Upper lobe of right lung (tissue), 1 donor: ENCODE results near the gene C12orf75. TPM values are rescaled to one million over a fixed set of nuclear protein-coding genes. Genes with fewer than 3 reads are reported as not detected.

ENCODE experiments used
- ATAC-seq: fragments of 200-7000 bp; cut with Tn5 transposase; one replicate; pipeline ENCODE4 v1.9.1; 2020; ENCODE audit warnings: mild to moderate bottlenecking, moderate library complexity
- DNase-seq: peaks from one replicate; pipeline ENCODE4 v3.0.0-alpha.2; 2020
- H3K27ac ChIP-seq: fragments of 200-600 bp; one replicate; pipeline ENCODE4 v1.8.0; 2022
- H3K27me3 ChIP-seq: fragments of 200-600 bp; one replicate; pipeline ENCODE4 v1.8.0; 2022; ENCODE audit warnings: mild to moderate bottlenecking
- H3K36me3 ChIP-seq: fragments of 200-600 bp; one replicate; pipeline ENCODE4 v1.8.0; 2022
- H3K4me1 ChIP-seq: fragments of 200-600 bp; one replicate; pipeline ENCODE4 v1.8.0; 2022
- H3K4me3 ChIP-seq: fragments of 200-600 bp; one replicate; pipeline ENCODE4 v1.8.0; 2022; ENCODE audit warnings: mild to moderate bottlenecking
- H3K9me3 ChIP-seq: fragments of 200-600 bp; one replicate; pipeline ENCODE4 v1.8.0; 2022
- intact Hi-C: fragments of 100-400 bp; cut with DNase I; formaldehyde crosslinking; loops from one replicate; pipeline ENCODE4 v1.11.0; 2022
- total RNA-seq: library from RNA; stranded (reverse); fragmentation: NEBNext Ultra II Directional; extraction: Animal tissue kit (Norgen Biotek cat#: 25700); gene quantifications from one replicate; pipeline ENCODE4 v1.2.1, GENCODE V29; 2021
- TF ChIP-seq, protein P1 (sequence below): fragments of 200-600 bp; IDR thresholded peaks from one replicate; pipeline ENCODE4 v1.8.0; 2022; ENCODE audit warnings: antibody characterized with exemption
- donor health status: DM: no; HTN: yes; CAD: no; lungs with severe emphysema.

Gene C12orf75
- total RNA-seq, 1 donor from 2014 or later, result 5.9 TPM

DNA sequence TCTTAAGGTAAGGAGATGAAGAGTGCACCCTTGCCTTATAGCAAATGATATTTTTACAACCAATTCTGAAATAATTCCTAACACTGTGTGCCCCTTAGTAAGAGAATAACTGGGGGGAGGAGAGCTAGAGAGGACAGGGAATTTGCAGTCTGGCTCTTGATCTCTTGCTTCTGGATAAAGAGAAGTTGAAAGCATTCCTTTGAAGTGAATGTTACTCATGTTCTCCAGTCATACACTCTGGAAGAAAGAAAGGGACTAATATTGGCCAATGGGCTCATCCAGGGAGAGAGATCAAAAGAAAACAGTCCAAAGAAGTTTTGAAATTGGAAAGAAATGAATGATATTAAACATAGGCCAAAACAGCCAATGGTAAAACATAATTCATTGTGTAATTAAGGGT, 25.3 kb downstream of the C12orf75 start:
- Histone ChIP-seq H3K27ac (no peak overlapping the region), H3K4me3 (no peak overlapping the region), H3K9me3 (no peaks in the 10 kb centered on the region), H3K4me1 (no peaks in the 10 kb centered on the region), H3K36me3 (no peaks in the 10 kb centered on the region), H3K27me3 (no peaks in the 10 kb centered on the region)
- ATAC-seq, result no peak
- TF ChIP-seq, protein P1, sequence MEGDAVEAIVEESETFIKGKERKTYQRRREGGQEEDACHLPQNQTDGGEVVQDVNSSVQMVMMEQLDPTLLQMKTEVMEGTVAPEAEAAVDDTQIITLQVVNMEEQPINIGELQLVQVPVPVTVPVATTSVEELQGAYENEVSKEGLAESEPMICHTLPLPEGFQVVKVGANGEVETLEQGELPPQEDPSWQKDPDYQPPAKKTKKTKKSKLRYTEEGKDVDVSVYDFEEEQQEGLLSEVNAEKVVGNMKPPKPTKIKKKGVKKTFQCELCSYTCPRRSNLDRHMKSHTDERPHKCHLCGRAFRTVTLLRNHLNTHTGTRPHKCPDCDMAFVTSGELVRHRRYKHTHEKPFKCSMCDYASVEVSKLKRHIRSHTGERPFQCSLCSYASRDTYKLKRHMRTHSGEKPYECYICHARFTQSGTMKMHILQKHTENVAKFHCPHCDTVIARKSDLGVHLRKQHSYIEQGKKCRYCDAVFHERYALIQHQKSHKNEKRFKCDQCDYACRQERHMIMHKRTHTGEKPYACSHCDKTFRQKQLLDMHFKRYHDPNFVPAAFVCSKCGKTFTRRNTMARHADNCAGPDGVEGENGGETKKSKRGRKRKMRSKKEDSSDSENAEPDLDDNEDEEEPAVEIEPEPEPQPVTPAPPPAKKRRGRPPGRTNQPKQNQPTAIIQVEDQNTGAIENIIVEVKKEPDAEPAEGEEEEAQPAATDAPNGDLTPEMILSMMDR, result no peak
- no peak for DNase-seq
- intact Hi-C loops, result no loop called here

DNA sequence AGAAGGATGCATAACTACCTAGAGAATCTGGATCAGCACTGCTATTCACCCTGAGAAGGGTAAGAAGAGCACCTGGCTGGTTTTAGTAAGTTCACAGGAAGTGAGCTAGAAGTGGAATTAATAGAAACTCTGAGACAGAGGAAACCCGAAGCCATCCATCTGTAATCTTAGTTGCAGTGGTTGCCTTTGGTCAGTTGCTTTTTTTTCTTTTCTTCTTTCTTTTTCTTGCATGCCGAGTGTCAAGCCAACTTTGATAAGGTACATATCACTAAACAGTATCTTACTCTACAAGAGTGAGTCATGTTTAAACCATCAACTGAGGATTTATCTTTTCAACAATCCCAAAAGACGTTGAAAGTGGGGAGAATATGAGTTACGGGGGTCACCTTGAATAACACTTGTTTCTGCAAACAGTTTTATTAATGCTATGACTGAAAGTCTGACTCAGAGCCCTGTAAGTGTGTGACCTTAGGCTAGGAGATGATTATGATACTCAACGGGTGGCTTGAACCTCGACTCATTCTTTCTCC, 26.7 kb downstream of the C12orf75 start:
- DNase-seq (no peak), ATAC-seq (no peak)
- H3K27me3 ChIP-seq, result no peaks in the 10 kb centered on the region
- H3K4me1 ChIP-seq, result no peaks in the 10 kb centered on the region
- no peaks in the 10 kb centered on the region for H3K36me3 ChIP-seq
- TF ChIP-seq, protein P1, result no peak
- intact Hi-C loops, result no loop called here
- no peaks in the 10 kb centered on the region for H3K9me3 ChIP-seq
- H3K27ac ChIP-seq, result no peak overlapping the region
- no peak overlapping the region for H3K4me3 ChIP-seq

DNA sequence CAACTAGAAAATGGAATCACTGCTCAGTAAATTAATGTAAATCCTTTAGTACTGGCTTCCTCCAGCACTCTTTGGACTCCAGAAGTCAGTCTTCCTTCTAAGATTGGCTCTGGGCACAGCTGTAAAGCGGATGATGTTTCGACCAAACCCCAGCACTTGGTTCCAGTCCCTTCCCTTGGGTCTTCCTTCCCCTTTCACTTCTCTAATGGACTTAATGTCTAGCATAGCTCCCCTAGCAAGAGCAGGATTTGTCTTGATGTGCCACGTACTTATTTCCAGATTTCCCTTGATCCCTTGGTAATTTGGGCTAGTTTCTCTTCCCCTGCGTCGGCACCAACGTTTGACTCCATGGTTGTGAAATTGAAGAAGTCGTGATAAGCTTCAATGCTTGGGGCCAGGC, 28.3 kb downstream of the C12orf75 start:
- TF ChIP-seq, protein P1, result no peak
- Histone ChIP-seq H3K4me3 (no peak overlapping the region), H3K27ac (no peak overlapping the region), H3K27me3 (no peaks in the 10 kb centered on the region), H3K36me3 (no peaks in the 10 kb centered on the region), H3K9me3 (no peaks in the 10 kb centered on the region), H3K4me1 (no peaks in the 10 kb centered on the region)
- ATAC-seq (peak; percentile 66), DNase-seq (no peak)
- intact Hi-C loops, result no loop called here

DNA sequence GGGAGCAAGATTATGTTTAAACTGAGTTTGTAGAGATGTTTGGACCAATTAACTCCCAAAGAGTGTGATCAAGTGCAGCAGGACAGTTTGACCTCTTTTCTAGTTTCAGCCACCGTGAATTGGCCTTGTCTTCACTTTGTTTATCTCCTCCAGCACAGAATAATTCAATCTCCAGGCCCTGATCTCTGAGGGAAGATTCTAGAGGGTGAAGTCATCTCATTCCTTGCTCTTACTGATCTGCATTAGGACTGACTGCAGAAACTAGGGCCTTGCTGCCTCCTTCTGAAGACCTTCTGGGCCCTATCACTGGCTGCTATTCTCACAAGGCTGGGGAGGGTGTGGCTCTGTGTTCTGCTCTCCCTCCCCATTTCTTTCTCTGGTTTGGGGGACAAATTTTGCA, 29.4 kb downstream of the C12orf75 start:
- Histone ChIP-seq H3K4me1 (no peaks in the 10 kb centered on the region), H3K9me3 (no peaks in the 10 kb centered on the region), H3K4me3 (no peak overlapping the region), H3K27me3 (no peaks in the 10 kb centered on the region), H3K27ac (no peak overlapping the region), H3K36me3 (no peaks in the 10 kb centered on the region)
- DNase-seq, result no peak
- intact Hi-C loops, result no loop called here
- TF ChIP-seq, protein P1, result no peak
- ATAC-seq, result no peak

DNA sequence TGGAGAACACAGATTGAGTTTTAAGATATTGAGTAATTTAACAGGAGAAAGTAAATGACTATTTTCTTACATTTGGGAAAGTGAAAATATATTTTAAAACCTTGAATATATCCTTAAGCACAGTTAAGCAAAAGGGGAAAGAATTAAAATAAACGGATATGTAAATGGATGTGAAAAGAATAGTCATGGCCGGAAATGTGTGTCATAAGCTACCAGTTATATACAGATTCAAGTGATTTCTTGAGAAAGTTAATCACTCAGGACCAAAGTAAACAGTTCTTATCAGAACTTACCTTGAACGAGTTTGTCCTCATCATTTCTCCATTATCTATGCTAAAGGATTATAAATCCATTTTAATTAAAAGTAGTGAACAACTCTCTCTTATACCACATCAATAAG, 33.4 kb downstream of the C12orf75 start:
- Histone ChIP-seq H3K9me3 (no peaks in the 10 kb centered on the region), H3K4me1 (no peaks in the 10 kb centered on the region), H3K27me3 (no peaks in the 10 kb centered on the region), H3K36me3 (no peaks in the 10 kb centered on the region), H3K27ac (no peak overlapping the region), H3K4me3 (no peak overlapping the region)
- intact Hi-C loops, result no loop called here
- ATAC-seq (no peak), DNase-seq (no peak)
- TF ChIP-seq, protein P1, result no peak

DNA sequence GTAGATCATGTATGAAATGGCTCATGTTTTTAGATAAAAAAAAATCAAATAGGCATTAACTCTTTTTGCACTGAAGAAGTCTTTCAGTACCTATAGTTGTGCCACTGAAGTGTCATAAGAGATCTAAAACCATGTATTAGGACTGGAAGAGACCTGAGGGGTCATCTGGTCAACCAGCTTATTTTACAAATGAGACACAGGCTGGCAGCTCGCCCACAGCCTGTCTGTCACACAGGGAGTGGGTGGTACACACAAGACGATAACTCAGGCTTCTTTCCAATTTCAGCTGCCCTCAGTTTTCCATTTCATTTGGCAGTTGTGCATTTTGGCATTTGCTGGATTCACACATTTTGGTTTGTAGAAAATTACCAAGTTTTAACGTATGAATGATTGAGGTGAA, 34.7 kb downstream of the C12orf75 start:
- intact Hi-C loops, result no loop called here
- H3K4me1 ChIP-seq, result no peaks in the 10 kb centered on the region
- TF ChIP-seq, protein P1, result no peak
- no peaks in the 10 kb centered on the region for H3K27me3 ChIP-seq
- no peak overlapping the region for H3K27ac ChIP-seq
- DNase-seq (no peak), ATAC-seq (no peak)
- no peaks in the 10 kb centered on the region for H3K9me3 ChIP-seq
- no peaks in the 10 kb centered on the region for H3K36me3 ChIP-seq
- H3K4me3 ChIP-seq, result no peak overlapping the region
